Lung (tissue), 12 donors: ENCODE measurements around the gene NASP. TPM values are rescaled to one million over a fixed set of nuclear protein-coding genes. Genes with fewer than 3 reads are reported as not detected.

Source experiments
- ATAC-seq: fragments of 200-7000 bp; cut with Tn5 transposase; one replicate; pipeline ENCODE4 v1.9.1; 2020; ENCODE audit warnings: moderate number of reproducible peaks; ENCODE audit not compliant: insufficient read depth, low FRiP score
- DNase-seq, 3 donors: peaks; one replicate each; pipeline ENCODE4 v3.0.0-alpha.2; 2013 to 2017
- H3K27ac ChIP-seq, 2 donors: one replicate each; pipeline ENCODE4 v1.5.1; 2013; ENCODE audit warnings: mild to moderate bottlenecking in 2 of 2, moderate library complexity in 2 of 2, control low read depth in 1 of 2, inconsistent platforms in 1 of 2, low read depth in 1 of 2, low read length in 1 of 2
- H3K27me3 ChIP-seq, 3 donors: one replicate each; pipeline ENCODE4 v1.5.1; 2013; ENCODE audit warnings: low read length in 2 of 3; ENCODE audit not compliant: control insufficient read depth in 3 of 3, insufficient read depth in 3 of 3
- H3K36me3 ChIP-seq, 4 donors: one replicate each; pipeline ENCODE4 v1.5.1; 2013; ENCODE audit warnings: low read length in 4 of 4, mild to moderate bottlenecking in 1 of 4, moderate library complexity in 1 of 4; ENCODE audit not compliant: control insufficient read depth in 4 of 4, insufficient read depth in 4 of 4
- H3K4me1 ChIP-seq, 5 donors: one replicate each; pipeline ENCODE4 v1.5.1; 2013; ENCODE audit warnings: low read length in 5 of 5, mild to moderate bottlenecking in 2 of 5, moderate library complexity in 1 of 5; ENCODE audit not compliant: control insufficient read depth in 5 of 5, insufficient read depth in 5 of 5
- H3K4me3 ChIP-seq: one replicate; pipeline ENCODE4 v1.5.1; 2013; ENCODE audit warnings: mild to moderate bottlenecking, control low read depth, moderate library complexity
- H3K9ac ChIP-seq, 2 donors: one replicate each; pipeline ENCODE4 v1.5.1; 2013; ENCODE audit warnings: low read length in 2 of 2, control low read depth in 1 of 2; ENCODE audit not compliant: insufficient read depth in 1 of 2
- H3K9me3 ChIP-seq, 4 donors: one replicate each; pipeline ENCODE4 v1.5.1; 2013; ENCODE audit warnings: low read length in 3 of 4, mild to moderate bottlenecking in 1 of 4, moderate library complexity in 1 of 4; ENCODE audit not compliant: control insufficient read depth in 4 of 4, insufficient read depth in 3 of 4
- CTCF ChIP-seq: IDR thresholded peaks from 2 replicates; pipeline ENCODE4 v1.5.1; 2012; ENCODE audit warnings: mild to moderate bottlenecking; ENCODE audit errors: control extremely low read depth, extremely low read depth
- WGBS, 2 donors: extraction: QIAGEN DNeasy Blood & Tissue Kit; methylation state at CpG; one replicate each; pipeline ENCODE4 v1.1.7; 2013; 5-methylcytosine and 5-hydroxymethylcytosine counted together
- polyA plus RNA-seq, 2 donors: library from polyadenylated mRNA; stranded (reverse); fragments of 200-250 nt; gene quantifications; one replicate each; pipeline ENCODE4 v1.2.1, GENCODE V29; 2013
- total RNA-seq, 2 donors: library from RNA; depleted of rRNA in 1 of 2; stranded (reverse); fragments of >200 nt in 1 of 2; gene quantifications; one replicate each; pipeline ENCODE4 v1.2.1, GENCODE V29; 2014 to 2021
- donor health status: control.
- donor health status: control.
- donor health status: Bipolar disorder and iron deficiency.
- donor health status: healthy.
- donor health status: DM: yes; HTN: yes; CAD: no.

NASP gene
- total and polyA plus RNA-seq, 4 donors, result 56.8 to 110 (median 89.4) TPM

GRCh38 chr1:45635211-45635610, 51.4 kb downstream of the NASP start:
- 66 to 70% methylated on average over 1 of the region's 1 CpG for WGBS, 2 donors
- no peak for ATAC-seq
- no peak for DNase-seq
- no peak overlapping the region for H3K27ac ChIP-seq
- H3K4me3 ChIP-seq, result no peak overlapping the region
- TF ChIP-seq CTCF, result no peak
- peaks cover 35 to 62% (median 45%) of the 10 kb centered on the region in 4 donors for H3K36me3 ChIP-seq
- H3K4me1 ChIP-seq, result no peaks in the 10 kb centered on the region
- no peaks in the 10 kb centered on the region for H3K9me3 ChIP-seq
- no peaks in the 10 kb centered on the region for H3K27me3 ChIP-seq
- no peak overlapping the region for H3K9ac ChIP-seq

GRCh38 chr1:45640293-45640692, 56.5 kb downstream of the NASP start:
- peaks cover 11 to 39% (median 23%) of the 10 kb centered on the region in 4 donors for H3K36me3 ChIP-seq
- WGBS, 2 donors, result 73 to 92% methylated on average over 1 of the region's 1 CpG
- DNase-seq, result no peak
- no peak overlapping the region for H3K27ac ChIP-seq
- no peaks in the 10 kb centered on the region for H3K4me1 ChIP-seq
- no peak overlapping the region for H3K4me3 ChIP-seq
- no peaks in the 10 kb centered on the region for H3K9me3 ChIP-seq
- no peak overlapping the region for H3K9ac ChIP-seq
- ATAC-seq, result no peak
- no peaks in the 10 kb centered on the region for H3K27me3 ChIP-seq
- no peak for TF ChIP-seq CTCF

GRCh38 chr1:45643321-45643720, 59.5 kb downstream of the NASP start:
- Histone ChIP-seq H3K9me3 (no peaks in the 10 kb centered on the region), H3K27me3 (no peaks in the 10 kb centered on the region), H3K4me1 (peaks cover 0 to 9% (median 3%) of the 10 kb centered on the region in 5 donors), H3K9ac (no peak overlapping the region), H3K4me3 (no peak overlapping the region), H3K27ac (no peak overlapping the region), H3K36me3 (peaks cover 16 to 31% (median 25%) of the 10 kb centered on the region in 4 donors)
- 71 to 80% methylated on average over 5 of the region's 5 CpGs for WGBS, 2 donors
- DNase-seq (no peak), ATAC-seq (no peak)
- TF ChIP-seq CTCF, result no peak

GRCh38 chr1:45643978-45644377, 60.1 kb downstream of the NASP start:
- peaks cover 0 to 11% (median 3%) of the 10 kb centered on the region in 5 donors for H3K4me1 ChIP-seq
- DNase-seq, result peak in 2 of 3 donors; percentile 22 to 47
- no peak for TF ChIP-seq CTCF
- H3K36me3 ChIP-seq, result peaks cover 16 to 26% (median 23%) of the 10 kb centered on the region in 4 donors
- H3K9me3 ChIP-seq, result no peaks in the 10 kb centered on the region
- ATAC-seq, result peak; percentile 58
- H3K4me3 ChIP-seq, result no peak overlapping the region
- H3K9ac ChIP-seq, result no peak overlapping the region
- no peak overlapping the region for H3K27ac ChIP-seq
- H3K27me3 ChIP-seq, result no peaks in the 10 kb centered on the region
